Endothelial cell of umbilical vein (primary cell): ENCODE measurements around the gene TLCD3B.

Source experiments
- POLR2AphosphoS5 ChIP-seq: IDR thresholded peaks from 2 replicates; pipeline ENCODE4 v1.6.1; 2012; ENCODE audit warnings: low read depth, mild to moderate bottlenecking, control low read depth, low read length, moderate library complexity; ENCODE audit not compliant: insufficient read depth
- TF ChIP-seq, protein P1 (sequence below), 2 donors: IDR thresholded peaks; 1 replicate in 1 of 2; 2 replicates in 1 of 2; pipeline ENCODE4 v1.5.1; 2011; ENCODE audit warnings: low read length in 2 of 2, mild to moderate bottlenecking in 2 of 2, moderate library complexity in 2 of 2, control low read depth in 1 of 2, inconsistent platforms in 1 of 2, low read depth in 1 of 2; ENCODE audit not compliant: insufficient read depth in 1 of 2; ENCODE audit errors: extremely low read depth in 1 of 2

DNA sequence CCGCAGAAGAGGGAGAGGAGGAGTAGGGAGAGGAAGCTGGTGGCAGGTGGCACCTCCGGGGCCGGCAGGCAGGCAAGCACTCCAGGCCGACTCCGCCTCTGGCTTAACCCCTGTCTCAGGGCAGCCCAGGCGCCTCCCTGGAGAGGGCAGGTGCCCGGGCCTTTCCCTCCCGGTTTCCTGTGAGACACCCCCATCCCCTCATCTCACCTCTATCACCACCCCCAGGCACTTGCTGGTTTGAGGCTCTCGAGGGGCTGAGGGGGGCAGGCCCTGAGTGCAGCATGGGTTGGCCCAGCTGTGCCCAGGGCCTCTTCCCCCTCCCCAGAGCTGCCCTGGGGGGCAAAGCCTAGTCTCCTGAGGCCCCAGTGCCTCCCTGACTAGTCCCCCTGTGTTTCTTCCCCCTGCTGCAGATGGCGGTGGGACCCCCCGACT is 26.2 kb downstream of the TLCD3B start:
- TF ChIP-seq, protein P1, sequence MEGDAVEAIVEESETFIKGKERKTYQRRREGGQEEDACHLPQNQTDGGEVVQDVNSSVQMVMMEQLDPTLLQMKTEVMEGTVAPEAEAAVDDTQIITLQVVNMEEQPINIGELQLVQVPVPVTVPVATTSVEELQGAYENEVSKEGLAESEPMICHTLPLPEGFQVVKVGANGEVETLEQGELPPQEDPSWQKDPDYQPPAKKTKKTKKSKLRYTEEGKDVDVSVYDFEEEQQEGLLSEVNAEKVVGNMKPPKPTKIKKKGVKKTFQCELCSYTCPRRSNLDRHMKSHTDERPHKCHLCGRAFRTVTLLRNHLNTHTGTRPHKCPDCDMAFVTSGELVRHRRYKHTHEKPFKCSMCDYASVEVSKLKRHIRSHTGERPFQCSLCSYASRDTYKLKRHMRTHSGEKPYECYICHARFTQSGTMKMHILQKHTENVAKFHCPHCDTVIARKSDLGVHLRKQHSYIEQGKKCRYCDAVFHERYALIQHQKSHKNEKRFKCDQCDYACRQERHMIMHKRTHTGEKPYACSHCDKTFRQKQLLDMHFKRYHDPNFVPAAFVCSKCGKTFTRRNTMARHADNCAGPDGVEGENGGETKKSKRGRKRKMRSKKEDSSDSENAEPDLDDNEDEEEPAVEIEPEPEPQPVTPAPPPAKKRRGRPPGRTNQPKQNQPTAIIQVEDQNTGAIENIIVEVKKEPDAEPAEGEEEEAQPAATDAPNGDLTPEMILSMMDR (IDR thresholded peaks at IDR 0.05; ENCODE audit: extremely low read depth in 1 of 2, insufficient read depth in 1 of 2, low read depth in 1 of 2, low read length in 2 of 2) = no peak
- no peak for TF ChIP-seq POLR2AphosphoS5
